NOMO-1 (cell line): Measurements from ENCODE around the gene HCN4.
"Not testable (repeated sequence)": the region's sequence is repeated elsewhere in the genome, so short reads cannot be mapped to it uniquely, and the experiment has no call there.

Experiments used
- DNase-seq, 2 experiments: peaks; one replicate each; lab custom pipeline; 2025; ENCODE audit not compliant: unreplicated experiment in 2 of 2; lab: John Stamatoyannopoulos, UW

Gene HCN4

DNA sequence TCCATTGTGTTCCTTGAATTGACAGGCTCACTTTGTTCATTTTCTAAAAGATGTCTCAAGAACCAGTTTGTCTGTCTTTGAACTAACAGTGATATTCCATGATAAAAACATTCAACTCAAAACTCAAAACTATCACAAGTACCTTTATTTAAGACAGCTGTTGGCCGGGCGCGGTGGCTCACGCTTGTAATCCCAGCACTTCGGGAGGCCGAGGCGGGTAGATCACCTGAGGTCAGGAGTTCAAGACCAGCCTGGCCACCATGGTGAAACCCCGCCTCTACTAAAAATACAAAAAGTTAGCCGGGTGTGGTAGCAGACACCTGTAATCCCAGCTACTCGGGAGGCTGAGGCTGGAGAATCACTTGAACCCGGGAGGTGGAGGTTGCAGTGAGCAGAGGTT is 68.5 kb downstream of the HCN4 start:
- DNase-seq, result not testable (repeated sequence)

GRCh38 chr15:73298522-73299245 is 70.1 kb downstream of the HCN4 start:
- peak in 1 of 2 experiments; percentile 28 for DNase-seq

- DNase-seq, result no peak
These were observed 72.0 kb downstream of the HCN4 start for GRCh38 chr15:73296609-73297353.

- peak; percentile 91 to 96 for DNase-seq
These were observed 73.0 kb downstream of the HCN4 start for GRCh38 chr15:73295630-73296286.

- peak; percentile 59 to 83 for DNase-seq
These were observed 75.0 kb downstream of the HCN4 start for GRCh38 chr15:73293773-73294172.

DNA sequence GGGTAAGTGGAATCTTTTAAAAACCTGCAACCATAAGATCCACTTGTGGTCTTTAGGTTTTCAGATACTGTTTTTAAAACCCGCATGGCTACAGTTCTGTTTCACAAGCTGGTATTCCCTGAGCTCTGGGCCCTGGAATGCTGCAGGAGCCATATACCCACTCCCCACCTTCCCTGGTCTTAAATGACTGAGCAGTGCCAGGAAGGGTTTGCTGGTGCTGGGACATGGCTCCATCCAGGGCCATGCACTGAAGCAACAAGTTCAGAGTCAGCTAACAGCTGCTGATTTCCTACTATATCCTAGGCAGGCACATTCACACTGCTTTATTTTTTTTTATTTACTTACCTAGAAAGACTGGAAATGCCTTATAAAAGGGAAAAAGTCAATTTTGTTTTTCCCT is 77.3 kb downstream of the HCN4 start:
- no peak for DNase-seq

GRCh38 chr15:73287019-73287418 is 81.7 kb downstream of the HCN4 start:
- DNase-seq, result peak; percentile 86 to 98

- no peak for DNase-seq
These were observed 82.4 kb downstream of the HCN4 start for GRCh38 chr15:73286311-73286710.

DNA sequence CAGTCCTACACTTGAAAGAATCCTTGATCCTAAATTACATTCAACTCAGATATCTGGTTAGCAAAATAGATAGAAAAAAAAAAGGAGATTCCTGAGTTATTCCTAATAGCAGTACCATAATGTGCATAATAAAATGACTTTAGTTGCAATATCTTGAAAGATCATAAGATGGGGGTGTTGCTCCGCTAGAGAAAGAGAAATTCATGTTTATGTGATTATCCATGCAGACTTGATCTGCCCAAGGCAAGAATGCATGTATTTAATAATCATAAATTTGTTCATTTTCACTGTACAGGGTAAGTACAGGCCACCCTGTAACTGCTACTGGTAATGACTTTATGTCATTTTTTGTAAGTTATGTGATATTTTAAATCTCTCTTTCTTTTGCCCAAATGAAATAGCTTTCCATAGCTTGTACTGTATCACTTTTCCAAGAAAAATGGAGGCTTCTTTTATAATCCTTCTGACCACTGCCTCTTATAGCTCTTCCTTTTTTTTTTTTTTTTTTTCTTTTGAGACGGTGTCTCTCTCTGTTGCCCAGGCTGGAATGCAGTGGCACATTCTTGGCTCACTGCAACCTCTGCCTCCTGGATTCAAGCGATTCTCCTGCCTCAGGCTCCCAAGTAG is 84.6 kb downstream of the HCN4 start:
- peak; percentile 33 to 60 for DNase-seq

DNA sequence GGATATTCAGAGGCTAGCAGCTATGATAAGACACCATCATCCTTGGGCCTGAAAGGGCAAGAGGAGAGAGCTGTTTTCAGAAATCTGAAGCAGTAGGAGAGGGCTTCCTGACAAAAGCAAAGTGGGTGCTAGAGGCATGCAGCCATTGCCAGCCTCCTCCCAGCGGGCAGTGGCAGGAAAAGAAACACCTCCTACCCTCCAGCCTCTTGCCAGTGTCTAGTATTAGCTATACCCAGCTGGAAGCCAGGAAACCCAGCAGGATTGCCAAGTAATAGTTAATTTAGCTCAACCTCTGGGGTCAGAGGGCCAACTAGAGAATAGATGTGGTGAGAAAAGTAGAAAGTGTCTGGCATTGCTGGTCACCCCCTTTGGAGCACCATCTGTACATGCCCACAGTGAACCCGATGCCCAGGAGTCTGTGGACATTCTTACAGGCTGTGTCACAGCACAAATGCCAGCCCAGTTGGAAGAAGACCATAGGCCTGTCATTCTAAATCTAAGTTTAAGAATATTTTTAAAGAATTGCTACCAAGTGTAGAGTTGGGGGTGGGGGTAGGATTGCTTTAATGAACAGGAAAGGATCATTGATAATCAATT is 85.3 kb downstream of the HCN4 start:
- no peak for DNase-seq

GRCh38 chr15:73282567-73283365 is 86.0 kb downstream of the HCN4 start:
- DNase-seq, result peak in 1 of 2 experiments; percentile 18

- DNase-seq, result no peak
These were observed 92.9 kb downstream of the HCN4 start for GRCh38 chr15:73275862-73276261.

DNA sequence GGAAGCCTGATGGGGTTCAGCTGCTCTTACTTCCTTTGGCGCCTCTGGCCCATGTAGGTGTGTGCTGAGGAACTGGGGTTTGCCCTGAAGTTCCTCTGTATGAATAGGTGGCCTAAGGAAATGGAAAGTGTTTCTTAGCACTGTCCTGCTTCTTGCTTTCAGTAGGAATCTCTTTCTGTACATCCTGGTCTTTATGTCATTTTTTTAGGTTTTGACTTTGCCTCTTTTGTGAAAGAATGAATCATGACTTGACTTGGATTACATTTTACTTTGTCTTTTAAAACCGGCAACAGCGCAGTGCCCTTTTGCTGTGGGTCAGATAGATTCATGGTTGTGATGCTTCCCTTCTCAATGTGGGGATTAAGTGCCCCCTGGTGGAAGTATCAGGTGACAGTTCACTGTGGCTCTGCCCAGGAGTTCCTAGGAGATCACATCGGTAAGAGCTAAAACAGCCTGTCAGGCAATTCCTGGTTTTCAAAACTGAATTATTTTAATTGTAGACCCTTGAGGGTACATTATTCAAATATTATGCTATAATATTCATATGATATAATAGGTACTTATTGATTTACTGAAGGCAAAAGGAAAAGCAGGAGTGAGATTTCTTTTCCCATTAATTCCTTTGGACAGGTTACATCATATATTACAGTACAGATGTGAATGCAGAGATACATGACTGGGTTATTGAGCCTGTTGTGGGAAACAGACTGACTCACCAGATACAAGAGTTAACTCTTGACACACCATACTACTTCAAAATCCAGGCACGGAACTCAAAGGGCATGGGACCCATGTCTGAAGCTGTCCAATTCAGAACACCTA is 95.4 kb downstream of the HCN4 start:
- DNase-seq, result peak; percentile 32 to 54

GRCh38 chr15:73270366-73271097 is 98.2 kb downstream of the HCN4 start:
- DNase-seq, result no peak
